HG03066 (cell line): Measurements from ENCODE around the gene MAPK6.
A peak's percentile ranks its signal among the peaks of the same experiment; 100 is the strongest.

ENCODE experiments used
- ATAC-seq: cut with Tn5 transposase; IDR thresholded peaks from one replicate; pipeline ENCODE4 v1.9.1; 2021; ENCODE audit warnings: low read depth; ENCODE audit not compliant: unreplicated experiment

Gene MAPK6

GRCh38 chr15:52100807-52101442 is 81.9 kb downstream of the MAPK6 start:
- ATAC-seq, result no peak

- no peak for ATAC-seq
These were observed 82.7 kb downstream of the MAPK6 start for GRCh38 chr15:52101542-52102323.

GRCh38 chr15:52102463-52102862 is 83.4 kb downstream of the MAPK6 start:
- ATAC-seq, result no peak

- ATAC-seq, result peak; percentile 78
These were observed 84.5 kb downstream of the MAPK6 start for GRCh38 chr15:52103217-52104207.

GRCh38 chr15:52104532-52105004 is 85.5 kb downstream of the MAPK6 start:
- peak; percentile 30 for ATAC-seq

- no peak for ATAC-seq
These were observed 86.8 kb downstream of the MAPK6 start for GRCh38 chr15:52105846-52106245.

GRCh38 chr15:52106641-52107040 is 87.6 kb downstream of the MAPK6 start:
- no peak for ATAC-seq

GRCh38 chr15:52107238-52107637 is 88.2 kb downstream of the MAPK6 start:
- ATAC-seq, result no peak

- ATAC-seq, result peak; percentile 40
These were observed 90.8 kb downstream of the MAPK6 start for GRCh38 chr15:52109559-52110451.

- no peak for ATAC-seq
These were observed 92.6 kb downstream of the MAPK6 start for GRCh38 chr15:52111517-52112202.

- ATAC-seq, result no peak
These were observed 93.3 kb downstream of the MAPK6 start for GRCh38 chr15:52112203-52112750.

GRCh38 chr15:52113235-52113634 is 94.2 kb downstream of the MAPK6 start:
- no peak for ATAC-seq

GRCh38 chr15:52113708-52114107 is 94.7 kb downstream of the MAPK6 start:
- no peak for ATAC-seq

GRCh38 chr15:52114261-52115055 is 95.4 kb downstream of the MAPK6 start:
- ATAC-seq, result no peak

GRCh38 chr15:52115598-52116427 is 96.8 kb downstream of the MAPK6 start:
- no peak for ATAC-seq
